ENCODE data around the gene ATP1A1.

The ATP1A1 gene

GRCh38 chr1:116367256-116367945, 5.6 kb upstream of the ATP1A1 start:
- Histone ChIP-seq H3K4me3 (no peak overlapping the region), H3K27me3 (ENCODE audit: low read depth) (no peaks in the 10 kb centered on the region), H3K4me1 (0 out of 2 replicates have a peak, but pooled peaks cover under 1% of the 10 kb centered on the region), H3K36me3 (replicated peaks) (no peaks in the 10 kb centered on the region), H3K9me3 (peaks cover 4% of the 10 kb centered on the region; the same call in 1 of the 2 replicates)
- DNase-seq (ENCODE audit: low spot score in 2 of 2), result no peak
- in situ Hi-C loops (cut with MboI; ENCODE audit: low sequenced_read_pairs), result no loop called here

GRCh38 chr1:116368241-116368640, 4.8 kb upstream of the ATP1A1 start:
- 0 out of 2 replicates have a peak, but pooled peaks cover 3% of the 10 kb centered on the region for H3K4me1 ChIP-seq
- H3K36me3 ChIP-seq (replicated peaks), result no peaks in the 10 kb centered on the region
- peaks cover 4% of the 10 kb centered on the region; the same call in 1 of the 2 replicates for H3K9me3 ChIP-seq
- H3K4me3 ChIP-seq, result no peak overlapping the region
- H3K27me3 ChIP-seq (ENCODE audit: low read depth), result no peaks in the 10 kb centered on the region
- no peak for DNase-seq (ENCODE audit: low spot score in 2 of 2)
- in situ Hi-C loops (cut with MboI; ENCODE audit: low sequenced_read_pairs), result no loop called here

GRCh38 chr1:116370181-116370580, 2.9 kb upstream of the ATP1A1 start:
- in situ Hi-C loops (cut with MboI; ENCODE audit: low sequenced_read_pairs), result no loop called here

GRCh38 chr1:116371752-116372151, 1.3 kb upstream of the ATP1A1 start:
- Histone ChIP-seq H3K4me3 (no peak overlapping the region), H3K27me3 (ENCODE audit: low read depth) (no peaks in the 10 kb centered on the region), H3K4me1 (peaks cover 19% of the 10 kb centered on the region), H3K36me3 (replicated peaks) (no peaks in the 10 kb centered on the region), H3K9me3 (no peaks in the 10 kb centered on the region)
- in situ Hi-C loops (cut with MboI; ENCODE audit: low sequenced_read_pairs), result no loop called here
- DNase-seq (ENCODE audit: low spot score in 2 of 2), result no peak

More at GRCh38 chr1:116370181-116370580, 2.9 kb upstream of the ATP1A1 start:
- Histone ChIP-seq H3K27me3 (ENCODE audit: low read depth) (no peaks in the 10 kb centered on the region), H3K36me3 (replicated peaks) (no peaks in the 10 kb centered on the region), H3K9me3 (no peaks in the 10 kb centered on the region), H3K4me1 (peaks cover 9% of the 10 kb centered on the region), H3K4me3 (no peak overlapping the region)
- no peak for DNase-seq (ENCODE audit: low spot score in 2 of 2)

- Histone ChIP-seq H3K9me3 (no peaks in the 10 kb centered on the region), H3K27me3 (ENCODE audit: low read depth) (no peaks in the 10 kb centered on the region), H3K36me3 (replicated peaks) (no peaks in the 10 kb centered on the region), H3K4me3 (peak overlapping the region; percentile 74), H3K4me1 (peaks cover 23% of the 10 kb centered on the region)
- in situ Hi-C loops (cut with MboI; ENCODE audit: low sequenced_read_pairs), result no loop called here
- DNase-seq (ENCODE audit: low spot score in 2 of 2), result no peak
Measured at GRCh38 chr1:116372191-116372590, 853 bp upstream of the ATP1A1 start.

GRCh38 chr1:116373431-116374352, 648 bp downstream of the ATP1A1 start:
- DNase-seq (ENCODE audit: low spot score in 2 of 2), result peak; percentile 42 to 71
- H3K4me3 ChIP-seq, result peak overlapping the region; percentile 74
- H3K36me3 ChIP-seq (replicated peaks), result no peaks in the 10 kb centered on the region
- H3K9me3 ChIP-seq, result no peaks in the 10 kb centered on the region
- H3K27me3 ChIP-seq (ENCODE audit: low read depth), result no peaks in the 10 kb centered on the region
- peaks cover 38% of the 10 kb centered on the region for H3K4me1 ChIP-seq
- in situ Hi-C loops (cut with MboI; ENCODE audit: low sequenced_read_pairs), result no loop called here

- peaks cover 47% of the 10 kb centered on the region for H3K4me1 ChIP-seq
- H3K4me3 ChIP-seq, result peak overlapping the region; percentile 74
- H3K27me3 ChIP-seq (ENCODE audit: low read depth), result no peaks in the 10 kb centered on the region
- in situ Hi-C loops (cut with MboI; ENCODE audit: low sequenced_read_pairs), result no loop called here
- H3K9me3 ChIP-seq, result no peaks in the 10 kb centered on the region
- DNase-seq (ENCODE audit: low spot score in 2 of 2), result peak in 1 of 2 experiments; percentile 32
- no peaks in the 10 kb centered on the region for H3K36me3 ChIP-seq (replicated peaks)
Measured at GRCh38 chr1:116374353-116375147, 1.5 kb downstream of the ATP1A1 start.

GRCh38 chr1:116375148-116375886, 2.3 kb downstream of the ATP1A1 start:
- H3K9me3 ChIP-seq, result no peaks in the 10 kb centered on the region
- H3K4me1 ChIP-seq, result peaks cover 55% of the 10 kb centered on the region
- H3K27me3 ChIP-seq (ENCODE audit: low read depth), result no peaks in the 10 kb centered on the region
- in situ Hi-C loops (cut with MboI; ENCODE audit: low sequenced_read_pairs), result no loop called here
- H3K4me3 ChIP-seq, result peak overlapping the region; percentile 74
- no peaks in the 10 kb centered on the region for H3K36me3 ChIP-seq (replicated peaks)
- DNase-seq (ENCODE audit: low spot score in 2 of 2), result peak in 1 of 2 experiments; percentile 63

- Histone ChIP-seq H3K27me3 (ENCODE audit: low read depth) (no peaks in the 10 kb centered on the region), H3K36me3 (replicated peaks) (no peaks in the 10 kb centered on the region), H3K4me1 (peaks cover 60% of the 10 kb centered on the region), H3K9me3 (no peaks in the 10 kb centered on the region), H3K4me3 (peak overlapping the region; percentile 74)
- peak; percentile 59 to 71 for DNase-seq (ENCODE audit: low spot score in 2 of 2)
- in situ Hi-C loops (cut with MboI; ENCODE audit: low sequenced_read_pairs), result no loop called here
Measured at GRCh38 chr1:116375887-116376728, 3.1 kb downstream of the ATP1A1 start.

- no peaks in the 10 kb centered on the region for H3K36me3 ChIP-seq (replicated peaks)
- no peaks in the 10 kb centered on the region for H3K27me3 ChIP-seq (ENCODE audit: low read depth)
- no peaks in the 10 kb centered on the region for H3K9me3 ChIP-seq
- in situ Hi-C loops (cut with MboI; ENCODE audit: low sequenced_read_pairs), result no loop called here
- peak; percentile 49 to 57 for DNase-seq (ENCODE audit: low spot score in 2 of 2)
- H3K4me3 ChIP-seq, result peak overlapping the region; percentile 74; the same call in 1 of the 2 replicates
- peaks cover 66% of the 10 kb centered on the region for H3K4me1 ChIP-seq
Measured at GRCh38 chr1:116376729-116377086, 3.7 kb downstream of the ATP1A1 start.

- Histone ChIP-seq H3K4me3 (no peak overlapping the region), H3K36me3 (replicated peaks) (no peaks in the 10 kb centered on the region), H3K4me1 (peaks cover 74% of the 10 kb centered on the region)
Measured at GRCh38 chr1:116377541-116378529, 4.8 kb downstream of the ATP1A1 start.

More at GRCh38 chr1:116377541-116378529, 4.8 kb downstream of the ATP1A1 start:
- peak in 1 of 2 experiments; percentile 55 for DNase-seq (ENCODE audit: low spot score in 2 of 2)
- in situ Hi-C loops (cut with MboI; ENCODE audit: low sequenced_read_pairs), result no loop called here
- H3K27me3 ChIP-seq (ENCODE audit: low read depth), result no peaks in the 10 kb centered on the region
- H3K9me3 ChIP-seq, result no peaks in the 10 kb centered on the region
